Measurements from ENCODE around the gene DUOXA1.

The DUOXA1 gene

DNA sequence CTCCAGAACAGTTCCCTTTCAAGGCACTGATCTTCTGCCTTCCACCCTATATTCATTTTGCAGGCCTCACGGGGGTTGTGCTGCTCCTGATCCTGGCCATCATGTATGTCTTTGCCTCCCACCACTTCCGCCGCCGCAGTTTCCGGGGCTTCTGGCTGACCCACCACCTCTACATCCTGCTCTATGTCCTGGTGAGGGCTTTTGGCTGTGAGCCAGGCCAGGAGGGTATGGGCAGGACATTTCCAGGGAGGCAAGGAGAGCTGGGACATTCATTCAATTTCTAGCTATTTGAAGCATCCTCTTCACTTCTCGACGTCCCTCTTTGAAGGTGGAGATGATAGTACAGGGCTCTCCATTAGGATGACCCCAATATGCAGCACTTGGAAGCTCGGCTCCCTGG is 26.1 kb upstream of the DUOXA1 start:
- TF ChIP-seq ZBTB7A (IDR thresholded peaks at IDR 0.05; ENCODE audit: low read depth) (no peak), TEAD4 (IDR thresholded peaks at IDR 0.05) (no peak), MAX (IDR thresholded peaks at IDR 0.05) (no peak), YY1 (IDR thresholded peaks at IDR 0.05; ENCODE audit: low read depth) (no peak), FOXM1 (IDR thresholded peaks at IDR 0.05; ENCODE audit: borderline replicate concordance, low read depth) (no peak), TCF12 (IDR thresholded peaks at IDR 0.05; ENCODE audit: low read depth) (no peak), CREB1 (IDR thresholded peaks at IDR 0.05; ENCODE audit: low read depth) (no peak), TAF1 (IDR thresholded peaks at IDR 0.05; ENCODE audit: low read depth) (no peak), CEBPB (IDR thresholded peaks at IDR 0.05) (no peak), EGR1 (IDR thresholded peaks at IDR 0.05) (no peak), RAD21 (IDR thresholded peaks at IDR 0.05; ENCODE audit: low read depth) (no peak)

DNA sequence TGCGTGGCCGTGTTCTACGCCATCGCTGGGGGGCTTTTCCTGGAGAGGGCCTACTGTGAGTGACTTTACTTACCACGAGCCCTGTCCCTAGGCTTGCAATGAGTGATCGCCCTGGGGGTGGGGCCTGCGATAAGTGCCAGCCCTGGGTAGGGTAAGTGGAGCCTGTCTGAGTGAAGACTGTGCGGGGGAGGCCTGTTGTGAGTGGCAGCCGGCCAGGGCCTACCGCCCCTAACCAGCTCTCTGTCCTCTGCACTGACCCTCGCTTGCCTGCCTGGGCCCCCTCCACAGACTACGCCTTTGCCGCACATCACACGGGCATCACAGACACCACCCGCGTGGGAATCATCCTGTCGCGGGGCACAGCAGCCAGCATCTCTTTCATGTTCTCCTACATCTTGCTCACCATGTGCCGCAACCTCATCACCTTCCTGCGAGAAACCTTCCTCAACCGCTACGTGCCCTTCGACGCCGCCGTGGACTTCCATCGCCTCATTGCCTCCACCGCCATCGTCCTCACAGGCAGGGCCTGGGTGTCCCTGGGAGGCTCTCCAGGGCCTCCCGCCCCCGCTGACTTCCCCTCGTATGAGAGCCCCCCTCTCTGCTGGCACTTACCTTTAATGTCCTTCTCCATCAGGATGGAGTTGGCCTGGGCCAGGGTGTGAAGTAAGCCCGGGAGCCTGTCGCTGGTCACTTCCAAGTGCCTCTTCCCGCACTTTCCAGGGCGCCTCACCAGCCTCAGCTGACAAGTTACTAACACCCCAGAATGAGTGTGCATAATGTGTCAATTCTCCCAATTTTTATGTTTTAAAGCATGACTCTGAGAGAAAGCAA is 22.5 kb upstream of the DUOXA1 start:
- TF ChIP-seq ZBTB7A (IDR thresholded peaks at IDR 0.05; ENCODE audit: low read depth) (no peak), EP300 (IDR thresholded peaks at IDR 0.05; ENCODE audit: borderline replicate concordance) (no peak), CREB1 (IDR thresholded peaks at IDR 0.05; ENCODE audit: low read depth) (no peak), TEAD4 (IDR thresholded peaks at IDR 0.05) (no peak), RAD21 (IDR thresholded peaks at IDR 0.05; ENCODE audit: low read depth) (no peak), TCF12 (IDR thresholded peaks at IDR 0.05; ENCODE audit: low read depth) (no peak), FOXM1 (IDR thresholded peaks at IDR 0.05; ENCODE audit: borderline replicate concordance, low read depth) (no peak), YY1 (IDR thresholded peaks at IDR 0.05; ENCODE audit: low read depth) (no peak), NFIC (IDR thresholded peaks at IDR 0.05) (no peak), EGR1 (IDR thresholded peaks at IDR 0.05) (no peak), REST (IDR thresholded peaks at IDR 0.05; ENCODE audit: low read depth) (no peak), MAX (IDR thresholded peaks at IDR 0.05) (no peak), CEBPB (IDR thresholded peaks at IDR 0.05) (no peak), TAF1 (IDR thresholded peaks at IDR 0.05; ENCODE audit: low read depth) (no peak)
- TF ChIP-seq, protein P1, sequence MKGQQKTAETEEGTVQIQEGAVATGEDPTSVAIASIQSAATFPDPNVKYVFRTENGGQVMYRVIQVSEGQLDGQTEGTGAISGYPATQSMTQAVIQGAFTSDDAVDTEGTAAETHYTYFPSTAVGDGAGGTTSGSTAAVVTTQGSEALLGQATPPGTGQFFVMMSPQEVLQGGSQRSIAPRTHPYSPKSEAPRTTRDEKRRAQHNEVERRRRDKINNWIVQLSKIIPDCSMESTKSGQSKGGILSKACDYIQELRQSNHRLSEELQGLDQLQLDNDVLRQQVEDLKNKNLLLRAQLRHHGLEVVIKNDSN (IDR thresholded peaks at IDR 0.05) = no peak

GRCh38 chr15:45150997-45151396 is 21.3 kb upstream of the DUOXA1 start:
- no peak for TF ChIP-seq EP300 (IDR thresholded peaks at IDR 0.05; ENCODE audit: borderline replicate concordance)
- no peak for TF ChIP-seq NFIC (IDR thresholded peaks at IDR 0.05)

DNA sequence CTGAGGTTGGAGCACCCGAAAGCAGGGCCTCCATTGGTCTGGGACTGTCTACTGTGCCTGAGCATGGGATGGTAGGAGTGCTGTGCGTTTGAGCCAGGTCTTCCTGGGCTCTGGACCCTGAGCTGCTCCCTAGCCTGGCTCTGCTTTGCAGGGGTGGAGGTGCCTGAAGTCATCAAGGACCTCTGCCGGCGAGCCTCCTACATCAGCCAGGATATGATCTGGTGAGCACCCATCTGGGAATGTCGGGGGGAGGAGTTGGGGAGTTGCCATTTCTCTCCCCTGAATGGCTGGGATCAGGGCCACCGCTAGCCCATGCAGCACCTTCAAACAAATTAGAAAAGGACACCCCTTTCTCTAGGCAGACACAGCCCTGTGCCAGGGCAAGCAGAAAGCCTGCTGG is 20.8 kb upstream of the DUOXA1 start:
- no peak for TF ChIP-seq FOXM1 (IDR thresholded peaks at IDR 0.05; ENCODE audit: borderline replicate concordance, low read depth)
- no peak for TF ChIP-seq ZBTB7A (IDR thresholded peaks at IDR 0.05; ENCODE audit: low read depth)
- no peak for TF ChIP-seq NFIC (IDR thresholded peaks at IDR 0.05)
- TF ChIP-seq TCF12 (IDR thresholded peaks at IDR 0.05; ENCODE audit: low read depth) = no peak
- no peak for TF ChIP-seq REST (IDR thresholded peaks at IDR 0.05; ENCODE audit: low read depth)

- TF ChIP-seq, protein P1 (IDR thresholded peaks at IDR 0.05) = no peak
- TF ChIP-seq TCF12 (IDR thresholded peaks at IDR 0.05; ENCODE audit: low read depth) = no peak
- no peak for TF ChIP-seq FOXM1 (IDR thresholded peaks at IDR 0.05; ENCODE audit: borderline replicate concordance, low read depth)
- no peak for TF ChIP-seq TAF1 (IDR thresholded peaks at IDR 0.05; ENCODE audit: low read depth)
- no peak for TF ChIP-seq CEBPB (IDR thresholded peaks at IDR 0.05)
Measured at GRCh38 chr15:45149060-45149459, 19.4 kb upstream of the DUOXA1 start.
